HG02571 (cell line): Measurements from ENCODE around the gene CYB561.

Experiments
- ATAC-seq: cut with Tn5 transposase; IDR thresholded peaks from one replicate; pipeline ENCODE4 v1.9.1; 2021; ENCODE audit warnings: mild to moderate bottlenecking, moderate library complexity; ENCODE audit not compliant: unreplicated experiment

Gene CYB561

GRCh38 chr17:63445954-63446752 is at the start of gene CYB561:
TSS of gene CYB561 (minus strand) at chr17:63446306. CDS start at chr17:63437547, 8,759 bp downstream.
- peak; percentile 55 for ATAC-seq

DNA sequence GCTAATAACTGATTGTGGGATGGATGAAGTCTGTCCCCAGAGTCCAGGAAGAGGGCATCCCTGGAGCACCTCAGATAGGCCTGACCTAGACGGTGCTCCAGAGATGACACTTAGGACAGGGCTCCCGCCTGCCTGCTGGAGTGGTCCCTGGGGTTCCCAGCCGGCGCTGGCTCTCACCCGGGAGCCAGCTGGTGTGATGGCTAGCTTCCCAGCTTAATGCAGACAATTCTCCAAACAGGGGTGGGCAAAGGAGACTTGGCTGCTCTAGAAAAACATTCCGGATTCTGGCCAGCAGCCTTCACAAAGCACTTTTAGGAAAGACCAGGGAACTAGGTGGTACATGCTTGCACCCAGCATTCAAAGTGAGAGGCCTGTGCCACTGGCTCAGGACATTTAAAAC is 49.4 kb upstream of the CYB561 start:
- ATAC-seq, result no peak

DNA sequence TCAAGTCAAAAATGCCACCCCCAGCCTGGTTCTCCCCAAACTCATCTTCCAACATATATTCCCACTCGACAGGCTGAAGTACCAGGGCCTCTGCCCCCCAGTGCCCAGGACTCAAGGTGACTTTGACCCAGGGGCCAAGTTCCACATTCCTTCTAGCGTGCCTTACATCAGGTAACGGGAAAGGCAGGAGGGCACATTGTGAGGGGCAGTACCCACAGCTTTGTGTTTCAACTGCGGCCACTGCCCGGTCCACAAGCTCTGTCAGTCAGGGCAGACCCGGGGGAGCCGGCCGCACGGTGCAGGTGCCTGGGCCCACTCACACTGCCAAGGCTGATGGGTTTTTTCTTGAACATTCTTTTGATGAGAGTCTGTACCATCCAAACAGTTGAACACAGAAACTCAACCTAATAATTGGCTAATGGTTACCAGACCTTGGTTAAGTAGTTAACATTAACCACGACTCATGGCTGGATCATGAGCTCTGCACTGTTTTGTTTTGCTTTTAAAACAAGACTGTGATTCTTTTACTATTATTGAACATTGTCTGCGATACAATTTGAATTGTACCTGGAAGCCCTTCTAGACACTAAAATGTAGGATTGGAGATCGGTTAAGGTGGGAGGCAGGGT is 48.3 kb upstream of the CYB561 start:
- ATAC-seq, result no peak

- ATAC-seq, result no peak
Observed at GRCh38 chr17:63493411-63493810, 47.3 kb upstream of the CYB561 start.

DNA sequence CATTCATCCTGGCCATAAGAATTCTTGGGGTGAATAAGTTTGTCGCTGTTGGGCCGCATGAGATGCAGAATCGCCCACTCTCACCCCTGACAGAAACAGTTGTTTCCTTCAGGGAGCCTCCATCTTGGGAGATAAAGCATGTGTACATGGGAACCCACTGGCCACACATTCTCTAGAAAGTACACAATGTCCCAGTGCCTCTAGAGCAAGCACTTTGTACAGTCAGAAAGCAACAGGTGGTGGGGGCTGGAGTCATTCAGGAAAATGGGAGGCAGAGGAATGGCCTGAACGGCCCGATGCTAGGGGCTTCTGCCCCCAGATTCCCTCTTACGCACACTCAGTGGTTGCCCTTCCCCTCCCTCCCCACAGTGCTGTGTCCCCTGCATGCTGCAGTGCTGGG is 46.8 kb upstream of the CYB561 start:
- no peak for ATAC-seq

- ATAC-seq, result no peak
Observed at GRCh38 chr17:63491977-63492618, 46.0 kb upstream of the CYB561 start.

GRCh38 chr17:63491413-63491812 is 45.3 kb upstream of the CYB561 start:
- no peak for ATAC-seq

- no peak for ATAC-seq
Observed at GRCh38 chr17:63490858-63491400, 44.8 kb upstream of the CYB561 start.

GRCh38 chr17:63490329-63490728 is 44.2 kb upstream of the CYB561 start:
- no peak for ATAC-seq

DNA sequence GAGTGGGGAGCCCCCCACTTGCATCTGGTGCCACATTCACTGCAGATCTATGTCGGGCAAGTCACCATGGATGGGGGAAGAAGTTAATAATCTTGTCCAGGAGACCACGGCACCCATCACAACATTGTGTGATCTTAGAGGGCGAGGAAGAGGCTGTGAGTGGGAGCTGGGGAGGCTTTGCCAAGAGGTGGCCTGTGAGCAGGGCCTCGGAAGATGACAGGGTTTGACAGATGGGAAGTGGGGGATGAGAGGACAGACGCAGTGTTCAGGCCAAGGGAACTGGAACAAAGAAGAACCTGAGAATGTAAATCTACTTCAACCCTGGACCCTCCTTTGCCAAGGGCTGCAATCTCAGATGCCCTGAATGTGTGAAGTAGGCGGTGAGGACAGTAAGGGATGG is 43.2 kb upstream of the CYB561 start:
- ATAC-seq, result no peak

DNA sequence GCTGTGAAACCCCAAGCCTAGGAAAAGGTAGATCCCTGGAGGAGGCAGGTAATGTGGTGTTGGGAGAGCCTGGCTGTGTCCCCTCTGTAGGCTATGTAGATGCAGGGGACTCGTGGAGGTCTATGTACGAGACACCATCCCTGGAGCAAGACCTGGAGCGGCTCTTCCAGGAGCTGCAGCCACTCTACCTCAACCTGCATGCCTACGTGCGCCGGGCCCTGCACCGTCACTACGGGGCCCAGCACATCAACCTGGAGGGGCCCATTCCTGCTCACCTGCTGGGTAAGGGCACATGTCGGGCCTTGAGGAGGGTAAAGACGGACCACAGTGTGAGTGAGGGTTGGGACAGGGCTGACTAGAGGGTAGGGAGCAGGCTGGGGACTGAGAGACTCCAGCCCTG is 42.7 kb upstream of the CYB561 start:
- no peak for ATAC-seq

- no peak for ATAC-seq
Observed at GRCh38 chr17:63487014-63487339, 40.9 kb upstream of the CYB561 start.

DNA sequence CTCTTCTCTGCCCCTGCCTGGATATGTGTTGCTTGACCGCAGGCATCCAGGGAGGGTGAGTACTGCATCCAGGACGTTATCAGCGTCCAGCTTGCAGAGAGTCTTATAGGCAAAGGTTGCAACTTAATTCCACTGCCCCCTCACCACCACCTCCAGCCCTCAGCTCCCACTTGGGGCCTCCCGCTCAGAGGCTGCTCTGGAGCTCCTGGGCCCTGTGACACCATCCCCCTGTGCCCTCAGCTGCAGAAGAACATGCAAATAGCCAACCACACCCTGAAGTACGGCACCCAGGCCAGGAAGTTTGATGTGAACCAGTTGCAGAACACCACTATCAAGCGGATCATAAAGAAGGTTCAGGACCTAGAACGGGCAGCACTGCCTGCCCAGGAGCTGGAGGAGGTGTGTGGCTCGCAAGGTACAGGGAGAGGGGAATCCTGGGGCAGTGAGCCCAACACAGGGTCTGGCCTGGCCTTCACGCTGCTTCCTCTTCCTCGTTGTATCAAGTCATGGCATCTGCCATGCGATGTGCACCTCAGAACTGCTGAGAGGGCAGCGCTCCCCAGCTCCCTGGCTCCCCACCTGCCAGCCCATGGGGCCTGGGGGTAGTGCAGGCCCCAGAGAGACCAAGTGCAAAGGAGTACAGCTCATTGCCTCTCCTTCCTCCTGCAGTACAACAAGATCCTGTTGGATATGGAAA is 40.4 kb upstream of the CYB561 start:
- no peak for ATAC-seq

DNA sequence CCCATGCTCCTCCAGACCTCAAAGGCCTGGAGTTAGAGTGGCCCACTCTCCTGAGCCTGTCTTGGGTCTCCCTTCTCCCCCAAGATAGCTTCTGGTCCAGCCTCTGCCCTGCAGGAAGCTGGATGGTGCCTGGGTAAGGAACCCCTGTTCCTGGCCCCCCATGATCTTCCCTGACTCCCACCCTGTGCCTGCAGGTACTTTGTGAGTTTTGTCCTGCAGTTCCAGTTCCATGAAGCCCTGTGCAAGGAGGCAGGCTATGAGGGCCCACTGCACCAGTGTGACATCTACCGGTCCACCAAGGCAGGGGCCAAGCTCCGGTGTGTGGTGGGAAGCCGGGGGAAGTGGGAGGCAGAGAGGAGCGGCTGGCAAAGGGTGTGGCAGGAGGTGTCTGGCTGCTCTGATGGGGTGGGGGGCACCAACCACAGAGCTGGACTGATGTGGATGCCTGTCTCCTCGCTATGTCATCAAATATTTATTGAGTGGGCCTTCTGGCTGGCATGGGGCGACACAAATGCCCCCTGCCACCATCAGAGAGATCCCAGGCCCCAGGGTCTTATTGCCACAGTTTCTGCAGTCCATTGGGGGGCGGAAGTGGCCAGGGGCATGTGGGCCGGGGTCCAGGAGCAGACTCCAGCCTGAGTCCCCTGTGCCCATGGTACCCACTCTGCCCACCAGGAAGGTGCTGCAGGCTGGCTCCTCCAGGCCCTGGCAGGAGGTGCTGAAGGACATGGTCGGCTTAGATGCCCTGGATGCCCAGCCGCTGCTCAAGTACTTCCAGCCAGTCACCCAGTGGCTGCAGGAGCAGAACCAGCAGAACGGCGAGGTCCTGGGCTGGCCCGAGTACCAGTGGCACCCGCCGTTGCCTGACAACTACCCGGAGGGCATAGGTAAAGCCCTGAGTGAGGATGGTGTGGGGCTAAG is 37.8 kb upstream of the CYB561 start:
- ATAC-seq, result no peak

DNA sequence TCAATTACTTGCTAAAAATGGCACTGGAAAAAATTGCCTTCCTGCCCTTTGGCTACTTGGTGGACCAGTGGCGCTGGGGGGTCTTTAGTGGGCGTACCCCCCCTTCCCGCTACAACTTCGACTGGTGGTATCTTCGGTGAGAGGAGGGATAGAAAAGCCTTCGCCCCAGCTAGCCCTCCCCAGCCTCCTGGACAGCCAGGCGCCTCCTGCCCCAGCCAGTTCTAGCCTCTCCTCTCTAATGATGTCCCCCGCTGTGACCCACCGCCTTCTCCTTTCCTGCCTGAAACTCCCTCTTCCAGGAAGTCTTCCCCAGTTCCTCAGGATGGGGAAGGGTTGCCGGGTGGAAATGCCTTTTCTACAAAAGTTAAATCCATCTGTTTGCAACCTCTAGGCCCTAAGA is 36.9 kb upstream of the CYB561 start:
- no peak for ATAC-seq

DNA sequence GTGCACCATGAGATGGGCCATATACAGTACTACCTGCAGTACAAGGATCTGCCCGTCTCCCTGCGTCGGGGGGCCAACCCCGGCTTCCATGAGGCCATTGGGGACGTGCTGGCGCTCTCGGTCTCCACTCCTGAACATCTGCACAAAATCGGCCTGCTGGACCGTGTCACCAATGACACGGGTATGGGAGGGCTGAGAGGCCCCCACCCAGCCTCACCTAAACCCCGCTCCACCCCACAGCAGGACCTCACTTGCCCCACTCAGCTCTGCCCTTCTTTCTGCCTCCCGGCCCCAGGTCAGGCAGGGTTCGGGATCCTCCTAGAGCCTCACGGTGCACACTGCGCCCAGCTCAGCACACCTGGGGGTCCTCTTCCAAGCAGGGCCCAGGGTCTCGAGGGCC is 36.4 kb upstream of the CYB561 start:
- no peak for ATAC-seq

DNA sequence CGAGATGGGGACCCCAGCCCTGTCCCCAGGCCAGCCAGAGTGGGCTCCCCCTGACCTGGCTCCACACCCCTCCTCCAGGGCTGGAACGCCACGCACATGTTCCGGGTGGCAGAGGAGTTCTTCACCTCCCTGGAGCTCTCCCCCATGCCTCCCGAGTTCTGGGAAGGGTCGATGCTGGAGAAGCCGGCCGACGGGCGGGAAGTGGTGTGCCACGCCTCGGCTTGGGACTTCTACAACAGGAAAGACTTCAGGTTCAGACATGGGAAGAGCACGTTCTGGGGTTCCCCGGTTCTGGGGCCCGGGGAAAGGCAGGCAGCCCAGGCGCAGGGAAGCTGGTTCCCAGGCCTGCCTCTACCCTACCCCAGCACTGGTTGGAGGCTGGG is 35.4 kb upstream of the CYB561 start:
- ATAC-seq, result no peak

- no peak for ATAC-seq
Observed at GRCh38 chr17:63480826-63481487, 34.9 kb upstream of the CYB561 start.

- no peak for ATAC-seq
Observed at GRCh38 chr17:63480192-63480784, 34.2 kb upstream of the CYB561 start.
